Neural cell (in vitro differentiated cells): Measurements from ENCODE around the gene AGAP2.

Experiments used
- CTCF ChIP-seq: fragments of 450-650 bp; IDR thresholded peaks from 2 replicates; pipeline ENCODE4 v1.5.1; 2014; ENCODE audit warnings: antibody characterized with exemption, mild to moderate bottlenecking, moderate library complexity; ENCODE audit not compliant: poor library complexity, severe bottlenecking
- EP300 ChIP-seq: fragments of 450-650 bp; conservative IDR thresholded peaks from 2 replicates; pipeline ENCODE4 v1.6.1; 2014; ENCODE audit warnings: antibody characterized with exemption, mild to moderate bottlenecking, moderate library complexity; ENCODE audit not compliant: poor library complexity, severe bottlenecking
- EZH2 ChIP-seq: fragments of 200-600, 300-800 bp; shearing (Covaris generic), sonication (generic); IDR thresholded peaks from 2 replicates; pipeline ENCODE4 v1.6.1; 2014; ENCODE audit warnings: antibody characterized with exemption, low read length, borderline replicate concordance, mild to moderate bottlenecking; ENCODE audit not compliant: insufficient read depth, poor library complexity, severe bottlenecking
- POLR2AphosphoS5 ChIP-seq: IDR thresholded peaks from 2 replicates; pipeline ENCODE4 v1.6.1; 2012
- RAD21 ChIP-seq: fragments of 450-650 bp; conservative IDR thresholded peaks from 2 replicates; pipeline ENCODE4 v1.6.1; 2014; ENCODE audit warnings: antibody characterized with exemption, mild to moderate bottlenecking, moderate library complexity
- REST ChIP-seq: IDR thresholded peaks from 2 replicates; pipeline ENCODE4 v1.6.1; 2012; ENCODE audit warnings: borderline replicate concordance
- SMC3 ChIP-seq: fragments of 450-650 bp; conservative IDR thresholded peaks from 2 replicates; pipeline ENCODE4 v1.6.1; 2014; ENCODE audit warnings: antibody characterized with exemption, mild to moderate bottlenecking, moderate library complexity; ENCODE audit not compliant: poor library complexity

- TF ChIP-seq CTCF (no peak), POLR2AphosphoS5 (no peak), EZH2 (no peak), REST (no peak), EP300 (no peak), SMC3 (no peak), RAD21 (no peak)
Observed at GRCh38 chr12:57698414-57698813, 40.1 kb downstream of the AGAP2 start.
